Measurements from ENCODE around the gene NAP1L4.
A peak's percentile ranks its signal among the peaks of the same experiment; 100 is the strongest.

Gene NAP1L4

GRCh38 chr11:2992997-2993325 is 832 bp upstream of the NAP1L4 start:
- no peak for DNase-seq (ENCODE audit: low read depth in 2 of 2)

- peak; percentile 24 to 55 for DNase-seq (ENCODE audit: low read depth in 2 of 2)
Measured at GRCh38 chr11:2991452-2992233, 486 bp downstream of the NAP1L4 start.

- DNase-seq (ENCODE audit: low read depth in 2 of 2): peak; percentile 24 to 46
Measured at GRCh38 chr11:2990617-2991451, 1.3 kb downstream of the NAP1L4 start.

GRCh38 chr11:2989551-2989950 is 2.6 kb downstream of the NAP1L4 start:
- DNase-seq (ENCODE audit: low read depth in 2 of 2): no peak

GRCh38 chr11:2989006-2989405 is 3.1 kb downstream of the NAP1L4 start:
- DNase-seq (ENCODE audit: low read depth in 2 of 2): no peak

GRCh38 chr11:2987881-2988861 is 4.0 kb downstream of the NAP1L4 start:
- DNase-seq (ENCODE audit: low read depth in 2 of 2): no peak

- no peak for DNase-seq (ENCODE audit: low read depth in 2 of 2)
Measured at GRCh38 chr11:2983908-2984307, 8.2 kb downstream of the NAP1L4 start.

GRCh38 chr11:2982214-2982613 is 9.9 kb downstream of the NAP1L4 start:
- DNase-seq (ENCODE audit: low read depth in 2 of 2): no peak

- no peak for DNase-seq (ENCODE audit: low read depth in 2 of 2)
Measured at GRCh38 chr11:2981130-2981529, 11.0 kb downstream of the NAP1L4 start.

- no peak for DNase-seq (ENCODE audit: low read depth in 2 of 2)
Measured at GRCh38 chr11:2980168-2980840, 11.8 kb downstream of the NAP1L4 start.

- DNase-seq (ENCODE audit: low read depth in 2 of 2): no peak
Measured at GRCh38 chr11:2977113-2977512, 15.0 kb downstream of the NAP1L4 start.

- no peak for DNase-seq (ENCODE audit: low read depth in 2 of 2)
Measured at GRCh38 chr11:2976294-2977063, 15.7 kb downstream of the NAP1L4 start.

GRCh38 chr11:2975594-2975993 is 16.5 kb downstream of the NAP1L4 start:
- peak; percentile 12 to 28 for DNase-seq (ENCODE audit: low read depth in 2 of 2)

GRCh38 chr11:2974272-2974671 is 17.9 kb downstream of the NAP1L4 start:
- no peak for DNase-seq (ENCODE audit: low read depth in 2 of 2)

- DNase-seq (ENCODE audit: low read depth in 2 of 2): no peak
Measured at GRCh38 chr11:2968341-2968900, 23.7 kb downstream of the NAP1L4 start.

GRCh38 chr11:2964782-2965181 is 27.3 kb downstream of the NAP1L4 start:
- no peak for DNase-seq (ENCODE audit: low read depth in 2 of 2)

GRCh38 chr11:2963761-2964160 is 28.4 kb downstream of the NAP1L4 start:
- no peak for DNase-seq (ENCODE audit: low read depth in 2 of 2)

GRCh38 chr11:2963112-2963754 is 28.9 kb downstream of the NAP1L4 start:
- no peak for DNase-seq (ENCODE audit: low read depth in 2 of 2)

GRCh38 chr11:2961080-2961479 is 31.0 kb downstream of the NAP1L4 start:
- DNase-seq (ENCODE audit: low read depth in 2 of 2): no peak

GRCh38 chr11:2960139-2960538 is 32.0 kb downstream of the NAP1L4 start:
- no peak for DNase-seq (ENCODE audit: low read depth in 2 of 2)
